ENCODE data around the gene TMED1. TPM values are rescaled to one million over a fixed set of nuclear protein-coding genes. Genes with fewer than 3 reads are reported as not detected.

The TMED1 gene
- total and polyA plus RNA-seq, 2 donors from 2014 or later = 36.0 to 60.6 TPM

- Histone ChIP-seq H3K27ac (ENCODE audit: low read depth in 2 of 2, low read length in 2 of 2) (no peak overlapping the region), H3K9me3 (ENCODE audit: control insufficient read depth in 2 of 3, insufficient read depth in 1 of 3, low read length in 3 of 3) (no peaks in the 10 kb centered on the region), H3K36me3 (ENCODE audit: control insufficient read depth in 2 of 3, insufficient read depth in 3 of 3, low read length in 3 of 3) (no peaks in the 10 kb centered on the region), H3K9ac (ENCODE audit: low read length in 3 of 3) (no peak overlapping the region), H3K4me1 (ENCODE audit: control insufficient read depth in 2 of 3, insufficient read depth in 2 of 3, low read depth in 1 of 3, low read length in 3 of 3) (peaks cover 0 to 5% (median 2%) of the 10 kb centered on the region in 3 donors), H3K27me3 (ENCODE audit: control insufficient read depth, insufficient read depth, low read length) (no peaks in the 10 kb centered on the region), H3K4me3 (ENCODE audit: low read length in 3 of 3) (no peak overlapping the region)
- intact Hi-C loops (cut with DNase I) = no loop called here
- no peak for FAIRE-seq
- no peak for TF ChIP-seq CTCF (IDR thresholded peaks at IDR 0.05; ENCODE audit: borderline replicate concordance, extremely low read depth, insufficient read depth)
- no peak for DNase-seq
Measured at GRCh38 chr19:10884274-10884673, 48.3 kb upstream of the TMED1 start.

GRCh38 chr19:10882108-10882457 lies 46.1 kb upstream of the TMED1 start:
- Histone ChIP-seq H3K36me3 (ENCODE audit: control insufficient read depth in 2 of 3, insufficient read depth in 3 of 3, low read length in 3 of 3) (no peaks in the 10 kb centered on the region), H3K4me3 (ENCODE audit: low read length in 3 of 3) (no peak overlapping the region), H3K27ac (ENCODE audit: low read depth in 2 of 2, low read length in 2 of 2) (no peak overlapping the region), H3K4me1 (ENCODE audit: control insufficient read depth in 2 of 3, insufficient read depth in 2 of 3, low read depth in 1 of 3, low read length in 3 of 3) (peaks cover 0 to 6% (median 0%) of the 10 kb centered on the region in 3 donors), H3K9ac (ENCODE audit: low read length in 3 of 3) (no peak overlapping the region), H3K27me3 (ENCODE audit: control insufficient read depth, insufficient read depth, low read length) (no peaks in the 10 kb centered on the region), H3K9me3 (ENCODE audit: control insufficient read depth in 2 of 3, insufficient read depth in 1 of 3, low read length in 3 of 3) (peaks cover 0 to 2% (median 0%) of the 10 kb centered on the region in 3 donors)
- intact Hi-C loops (cut with DNase I) = no loop called here
- no peak for TF ChIP-seq CTCF (IDR thresholded peaks at IDR 0.05; ENCODE audit: borderline replicate concordance, extremely low read depth, insufficient read depth)
- FAIRE-seq = no peak
- no peak for DNase-seq

- TF ChIP-seq CTCF (IDR thresholded peaks at IDR 0.05; ENCODE audit: borderline replicate concordance, extremely low read depth, insufficient read depth) = no peak
- Histone ChIP-seq H3K36me3 (ENCODE audit: control insufficient read depth in 2 of 3, insufficient read depth in 3 of 3, low read length in 3 of 3) (no peaks in the 10 kb centered on the region), H3K4me1 (ENCODE audit: control insufficient read depth in 2 of 3, insufficient read depth in 2 of 3, low read depth in 1 of 3, low read length in 3 of 3) (peaks cover 0 to 6% (median 0%) of the 10 kb centered on the region in 3 donors), H3K4me3 (ENCODE audit: low read length in 3 of 3) (no peak overlapping the region), H3K9me3 (ENCODE audit: control insufficient read depth in 2 of 3, insufficient read depth in 1 of 3, low read length in 3 of 3) (peaks cover 0 to 2% (median 0%) of the 10 kb centered on the region in 3 donors), H3K9ac (ENCODE audit: low read length in 3 of 3) (no peak overlapping the region), H3K27me3 (ENCODE audit: control insufficient read depth, insufficient read depth, low read length) (no peaks in the 10 kb centered on the region), H3K27ac (ENCODE audit: low read depth in 2 of 2, low read length in 2 of 2) (no peak overlapping the region)
- DNase-seq (no peak), FAIRE-seq (no peak)
- intact Hi-C loops (cut with DNase I) = no loop called here
Measured at GRCh38 chr19:10881403-10882107, 45.5 kb upstream of the TMED1 start.
